Fibroblast of mammary gland (primary cell): ENCODE measurements around the gene LRP1B.

Source experiments
- DNase-seq: peaks from one replicate; pipeline ENCODE4 v3.0.0-alpha.2; 2010; ENCODE audit warnings: low read depth
- H3K4me3 ChIP-seq: 2 replicates; pipeline ENCODE4 v1.5.1; 2011; ENCODE audit warnings: low read depth, mild to moderate bottlenecking, low read length, moderate library complexity; ENCODE audit not compliant: control insufficient read depth
- CTCF ChIP-seq: conservative IDR thresholded peaks from 2 replicates; pipeline ENCODE4 v1.5.1; 2011; ENCODE audit warnings: low read depth, low read length, inconsistent platforms; ENCODE audit not compliant: control insufficient read depth, insufficient read depth

Gene LRP1B

GRCh38 chr2:141724426-141724825 is 406.4 kb downstream of the LRP1B start:
- H3K4me3 ChIP-seq = no peak overlapping the region
- no peak for DNase-seq
- no peak for TF ChIP-seq CTCF

GRCh38 chr2:141723814-141724213 is 407.0 kb downstream of the LRP1B start:
- DNase-seq = no peak
- TF ChIP-seq CTCF = no peak
- H3K4me3 ChIP-seq = no peak overlapping the region

- H3K4me3 ChIP-seq = no peak overlapping the region
- no peak for TF ChIP-seq CTCF
- DNase-seq = no peak
These were observed 410.3 kb downstream of the LRP1B start for GRCh38 chr2:141720476-141720875.

- H3K4me3 ChIP-seq = no peak overlapping the region
- DNase-seq = no peak
- TF ChIP-seq CTCF = no peak
These were observed 416.3 kb downstream of the LRP1B start for GRCh38 chr2:141714496-141714895.

GRCh38 chr2:141711627-141712026 is 419.2 kb downstream of the LRP1B start:
- DNase-seq = no peak
- no peak for TF ChIP-seq CTCF
- no peak overlapping the region for H3K4me3 ChIP-seq

- DNase-seq = no peak
- no peak overlapping the region for H3K4me3 ChIP-seq
- no peak for TF ChIP-seq CTCF
These were observed 420.1 kb downstream of the LRP1B start for GRCh38 chr2:141710589-141711239.

- no peak for TF ChIP-seq CTCF
- no peak overlapping the region for H3K4me3 ChIP-seq
- no peak for DNase-seq
These were observed 421.1 kb downstream of the LRP1B start for GRCh38 chr2:141709756-141710155.
